ENCODE results near the gene TGFBR2.

DNA sequence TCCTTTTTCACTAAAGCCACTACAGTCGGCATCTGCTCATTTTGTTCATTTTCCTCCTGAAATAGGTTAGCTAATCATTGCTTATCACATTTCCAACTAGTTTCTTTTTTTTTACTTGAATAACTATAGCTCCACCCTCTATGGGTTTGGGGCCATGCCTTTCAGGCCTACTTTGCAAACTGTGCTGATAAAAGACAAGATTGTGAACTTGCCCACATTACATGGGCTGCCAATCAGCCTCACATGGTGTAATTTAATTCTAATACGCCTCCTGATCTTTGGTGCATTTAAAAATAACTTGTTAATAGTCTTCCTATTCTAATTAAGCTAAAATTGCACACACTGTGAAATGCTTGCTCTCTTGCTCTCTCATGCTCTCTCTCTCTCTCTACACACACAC lies 90.5 kb downstream of the TGFBR2 start:
- TF ChIP-seq CTCF (IDR thresholded peaks at IDR 0.05) (no peak), POLR2A (IDR thresholded peaks at IDR 0.05) (no peak)
